DOHH2 (cell line): Measurements from ENCODE around the gene EVC2.

Experiments used
- CTCF ChIP-seq: fragments of 200-600 bp; sonication (generic); IDR thresholded peaks from one replicate; pipeline ENCODE4 v1.5.1; 2014; ENCODE audit warnings: antibody characterized with exemption, mild to moderate bottlenecking, low read depth, low read length; ENCODE audit not compliant: poor library complexity, severe bottlenecking
- EZH2phosphoT487 ChIP-seq: fragments of 200-600 bp; sonication (generic); IDR thresholded peaks from 2 replicates; pipeline ENCODE4 v1.6.1; 2017; ENCODE audit warnings: borderline replicate concordance, mild to moderate bottlenecking, antibody characterized with exemption, low read length, moderate library complexity, mixed read lengths

- no peak for TF ChIP-seq CTCF
- TF ChIP-seq EZH2phosphoT487: no peak
Measured at GRCh38 chr4:5693871-5694270, 14.5 kb downstream of the EVC2 start.
